SK-N-SH treated with all-trans-retinoic acid at 6 μM for 48 hours (cell line): ENCODE results near the gene NEK4.

Experiments
- ARNTL ChIP-seq: fragments of 450-650 bp; formaldehyde crosslinking; IDR thresholded peaks from 2 replicates; pipeline ENCODE4 v1.5.0; 2020; ENCODE audit warnings: low read depth, mild to moderate bottlenecking, moderate library complexity, borderline replicate concordance
- TOX ChIP-seq: fragments of 250-450 bp; sonication (Bioruptor Pico); IDR thresholded peaks from 2 replicates; pipeline ENCODE4 v1.8.0; 2021; ENCODE audit warnings: mild to moderate bottlenecking, moderate library complexity, borderline replicate concordance
- ZNF70 ChIP-seq: fragments of 450-650 bp; formaldehyde crosslinking; IDR thresholded peaks from 2 replicates; pipeline ENCODE4 v1.5.0; 2020; ENCODE audit warnings: mild to moderate bottlenecking, moderate library complexity

- TF ChIP-seq ZNF70 (CRISPR knock-in tag) (no peak), TOX (CRISPR knock-in tag) (no peak), ARNTL (CRISPR knock-in tag) (no peak)
These were observed 28.3 kb upstream of the NEK4 start for GRCh38 chr3:52798978-52799476.
